ENCODE measurements around the gene ARHGAP33. TPM values are rescaled to one million over a fixed set of nuclear protein-coding genes. Genes with fewer than 3 reads are reported as not detected.

ARHGAP33 gene
- total RNA-seq, 1 experiment from 2014 or later, result 3.7 TPM

DNA sequence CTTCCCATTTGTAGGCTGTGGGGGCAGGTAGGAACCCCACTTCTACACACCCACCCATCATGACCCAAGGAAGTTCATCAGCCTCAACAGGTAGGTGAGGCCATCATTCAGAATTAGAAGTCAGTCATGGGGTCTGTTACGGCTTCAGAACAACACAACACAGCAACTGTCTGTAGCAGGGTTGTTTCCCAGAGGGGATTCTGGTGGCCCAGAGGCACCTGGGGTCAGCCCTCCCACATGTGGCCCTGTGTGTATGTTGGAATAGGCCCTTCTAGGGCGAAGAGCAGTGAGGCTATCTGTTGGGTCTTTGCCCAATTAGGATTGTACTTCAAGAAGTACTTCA, 36.5 kb upstream of the ARHGAP33 start:
- H3K9me2 ChIP-seq (replicated peaks; ENCODE audit: low read length), result no peaks in the 10 kb centered on the region
- no peak overlapping the region for H3K4me2 ChIP-seq (ENCODE audit: low read length)
- POLR2A ChIA-PET (ENCODE audit: unreplicated experiment), result no interaction called here
- H4K20me1 ChIP-seq (ENCODE audit: low read length), result no peaks in the 10 kb centered on the region
- H3K36me3 ChIP-seq (ENCODE audit: low read depth, low read length), result no peaks in the 10 kb centered on the region; the same call in 1 of the 2 replicates
- no peak overlapping the region for H3K27ac ChIP-seq (ENCODE audit: low read length)
- DNase-seq (no peak), ATAC-seq (no peak)
- no peaks in the 10 kb centered on the region for H3F3A ChIP-seq (ENCODE audit: low read length, unreplicated experiment)
- H3K4me3 ChIP-seq (ENCODE audit: low read length), result no peak overlapping the region
- H2AFZ ChIP-seq (ENCODE audit: low read length), result no peak overlapping the region
- CTCF ChIA-PET, result no interaction called here
- intact Hi-C loops (cut with micrococcal nuclease), result no loop called here
- no peaks in the 10 kb centered on the region for H3K9me3 ChIP-seq (ENCODE audit: low read length)
- TF ChIP-seq EZH2 (IDR thresholded peaks at IDR 0.05; ENCODE audit: low read length, unreplicated experiment), result no peak
- TF ChIP-seq, protein P1, sequence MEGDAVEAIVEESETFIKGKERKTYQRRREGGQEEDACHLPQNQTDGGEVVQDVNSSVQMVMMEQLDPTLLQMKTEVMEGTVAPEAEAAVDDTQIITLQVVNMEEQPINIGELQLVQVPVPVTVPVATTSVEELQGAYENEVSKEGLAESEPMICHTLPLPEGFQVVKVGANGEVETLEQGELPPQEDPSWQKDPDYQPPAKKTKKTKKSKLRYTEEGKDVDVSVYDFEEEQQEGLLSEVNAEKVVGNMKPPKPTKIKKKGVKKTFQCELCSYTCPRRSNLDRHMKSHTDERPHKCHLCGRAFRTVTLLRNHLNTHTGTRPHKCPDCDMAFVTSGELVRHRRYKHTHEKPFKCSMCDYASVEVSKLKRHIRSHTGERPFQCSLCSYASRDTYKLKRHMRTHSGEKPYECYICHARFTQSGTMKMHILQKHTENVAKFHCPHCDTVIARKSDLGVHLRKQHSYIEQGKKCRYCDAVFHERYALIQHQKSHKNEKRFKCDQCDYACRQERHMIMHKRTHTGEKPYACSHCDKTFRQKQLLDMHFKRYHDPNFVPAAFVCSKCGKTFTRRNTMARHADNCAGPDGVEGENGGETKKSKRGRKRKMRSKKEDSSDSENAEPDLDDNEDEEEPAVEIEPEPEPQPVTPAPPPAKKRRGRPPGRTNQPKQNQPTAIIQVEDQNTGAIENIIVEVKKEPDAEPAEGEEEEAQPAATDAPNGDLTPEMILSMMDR (conservative IDR thresholded peaks at IDR 0.05; ENCODE audit: low read depth, low read length), result no peak
- no peak for TF ChIP-seq EZH2phosphoT487 (IDR thresholded peaks at IDR 0.05; ENCODE audit: borderline replicate concordance, low read length)
- no TSS peak for BruUV-seq (replicated peaks)
- 0 out of 2 replicates have a peak, but pooled peaks cover 4% of the 10 kb centered on the region for H3K4me1 ChIP-seq (ENCODE audit: insufficient read depth, low read length)
- no peak overlapping the region for H3K9ac ChIP-seq (ENCODE audit: low read length)
- no peaks in the 10 kb centered on the region for H3K27me3 ChIP-seq (ENCODE audit: low read length)
- no peaks in the 10 kb centered on the region for H3K79me2 ChIP-seq (ENCODE audit: low read length)

DNA sequence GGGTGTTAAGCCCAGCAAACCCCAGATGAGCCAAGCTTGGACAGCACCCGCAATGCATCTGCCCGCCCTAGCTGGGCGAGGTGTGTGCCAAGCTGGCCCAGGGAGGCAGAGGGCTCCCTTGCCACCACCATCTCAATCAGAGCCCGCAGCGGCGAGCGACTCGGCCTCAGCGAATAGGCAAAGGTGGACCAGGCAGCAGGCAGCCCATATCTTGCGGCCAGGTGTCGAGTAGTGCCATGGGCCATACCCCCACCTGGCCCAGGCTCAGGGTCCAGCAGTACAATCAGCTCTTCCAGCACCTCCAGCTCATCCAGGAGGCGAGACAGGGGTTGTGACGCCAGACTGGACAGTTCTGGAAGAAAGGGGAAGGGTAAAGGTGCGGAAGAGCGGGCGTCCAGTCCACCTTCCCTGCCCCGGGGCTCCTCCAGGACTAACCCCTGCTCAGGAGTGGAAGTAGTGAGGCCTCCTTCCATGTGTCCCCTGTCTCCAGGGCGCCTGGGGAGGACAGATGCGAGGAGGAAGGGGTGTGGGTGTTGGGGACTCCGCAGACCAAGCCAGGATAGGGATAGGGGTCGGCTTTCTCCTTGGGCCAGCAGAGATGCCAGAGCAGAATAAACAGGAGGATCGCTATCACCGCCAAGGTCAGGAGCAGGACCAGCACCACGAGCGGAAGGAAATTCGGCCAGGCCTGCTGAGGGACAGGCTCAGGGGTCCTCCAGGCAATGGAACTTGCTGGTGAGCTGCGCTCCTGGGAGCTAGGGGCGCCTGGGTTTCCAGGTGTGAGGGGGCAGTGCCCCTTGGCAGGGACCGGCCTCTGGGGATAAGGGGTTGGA, 35.9 kb upstream of the ARHGAP33 start:
- Histone ChIP-seq H3K4me2 (ENCODE audit: low read length) (peak overlapping the region; percentile 94), H3K27me3 (ENCODE audit: low read length) (no peaks in the 10 kb centered on the region), H2AFZ (ENCODE audit: low read length) (no peak overlapping the region), H3K4me3 (ENCODE audit: low read length) (peak overlapping the region; percentile 70; the same call in 1 of the 2 replicates), H3K4me1 (ENCODE audit: insufficient read depth, low read length) (peaks cover 7% of the 10 kb centered on the region), H3F3A (ENCODE audit: low read length, unreplicated experiment) (no peaks in the 10 kb centered on the region), H3K9ac (ENCODE audit: low read length) (peak overlapping the region; percentile 32; the same call in 1 of the 2 replicates), H3K9me3 (ENCODE audit: low read length) (no peaks in the 10 kb centered on the region), H3K36me3 (ENCODE audit: low read depth, low read length) (no peaks in the 10 kb centered on the region; the same call in 1 of the 2 replicates), H4K20me1 (ENCODE audit: low read length) (no peaks in the 10 kb centered on the region), H3K27ac (ENCODE audit: low read length) (no peak overlapping the region), H3K79me2 (ENCODE audit: low read length) (no peaks in the 10 kb centered on the region), H3K9me2 (replicated peaks; ENCODE audit: low read length) (no peaks in the 10 kb centered on the region)
- TF ChIP-seq, protein P1 (conservative IDR thresholded peaks at IDR 0.05; ENCODE audit: low read depth, low read length), result no peak
- no peak for TF ChIP-seq EZH2 (IDR thresholded peaks at IDR 0.05; ENCODE audit: low read length, unreplicated experiment)
- no peak for TF ChIP-seq EZH2phosphoT487 (IDR thresholded peaks at IDR 0.05; ENCODE audit: borderline replicate concordance, low read length)
- no TSS peak for BruUV-seq (replicated peaks)
- ATAC-seq, result no peak
- CTCF ChIA-PET, result no interaction called here
- POLR2A ChIA-PET (ENCODE audit: unreplicated experiment), result no interaction called here
- intact Hi-C loops (cut with micrococcal nuclease), result loop anchor here (2.0 kb wide), 1 partner anchor 35 kb away; the partner anchor contains the start of gene ARHGAP33
- no peak for DNase-seq

DNA sequence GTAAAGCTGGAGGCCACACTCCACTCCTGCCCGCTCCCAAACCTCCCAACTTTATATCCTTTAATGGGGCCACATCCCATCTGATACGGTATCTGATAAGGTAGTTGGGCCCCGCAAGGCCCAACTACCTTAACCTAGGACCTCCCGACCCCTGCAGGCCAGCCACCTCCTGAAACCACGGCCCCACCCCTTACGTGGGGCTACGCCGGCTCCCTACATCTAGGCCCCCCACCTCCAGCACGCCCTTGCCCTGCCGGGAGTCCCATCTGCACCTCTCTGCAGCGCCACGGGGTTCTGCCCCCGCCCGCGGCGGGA, 35.3 kb upstream of the ARHGAP33 start:
- TF ChIP-seq EZH2 (IDR thresholded peaks at IDR 0.05; ENCODE audit: low read length, unreplicated experiment), result no peak
- TF ChIP-seq, protein P1 (conservative IDR thresholded peaks at IDR 0.05; ENCODE audit: low read depth, low read length), result no peak
- no peak for TF ChIP-seq EZH2phosphoT487 (IDR thresholded peaks at IDR 0.05; ENCODE audit: borderline replicate concordance, low read length)
- intact Hi-C loops (cut with micrococcal nuclease), result loop anchor here (2.0 kb wide), 1 partner anchor 35 kb away; the partner anchor contains the start of gene ARHGAP33
- Histone ChIP-seq H3K79me2 (ENCODE audit: low read length) (no peaks in the 10 kb centered on the region), H4K20me1 (ENCODE audit: low read length) (no peaks in the 10 kb centered on the region), H3K9ac (ENCODE audit: low read length) (peak overlapping the region; percentile 32; the same call in 1 of the 2 replicates), H2AFZ (ENCODE audit: low read length) (peak overlapping the region; percentile 78), H3K36me3 (ENCODE audit: low read depth, low read length) (no peaks in the 10 kb centered on the region; the same call in 1 of the 2 replicates), H3K4me2 (ENCODE audit: low read length) (peak overlapping the region; percentile 94), H3F3A (ENCODE audit: low read length, unreplicated experiment) (no peaks in the 10 kb centered on the region), H3K9me2 (replicated peaks; ENCODE audit: low read length) (no peaks in the 10 kb centered on the region), H3K4me1 (ENCODE audit: insufficient read depth, low read length) (peaks cover 9% of the 10 kb centered on the region), H3K9me3 (ENCODE audit: low read length) (no peaks in the 10 kb centered on the region), H3K27ac (ENCODE audit: low read length) (no peak overlapping the region), H3K4me3 (ENCODE audit: low read length) (peak overlapping the region; percentile 70), H3K27me3 (ENCODE audit: low read length) (no peaks in the 10 kb centered on the region)
- CTCF ChIA-PET, result no interaction called here
- POLR2A ChIA-PET (ENCODE audit: unreplicated experiment), result interaction anchor here (0.6 kb wide), 1 partner anchor 36 kb away, joined by 3 read pairs; no protein-coding TSS in a partner anchor
- peak; percentile 7 for ATAC-seq
- no peak for DNase-seq
- no TSS peak for BruUV-seq (replicated peaks)
